PC-9 (cell line): ENCODE results near the gene PPP2R2C.

Experiments used
- EZH2 ChIP-seq: fragments of 200-600 bp; sonication (generic); IDR thresholded peaks from 2 replicates; pipeline ENCODE4 v1.8.0; 2017; ENCODE audit warnings: antibody characterized with exemption, low read depth
- TF ChIP-seq, protein P1 (sequence below): fragments of 200-600 bp; sonication (generic); conservative IDR thresholded peaks from 2 replicates; pipeline ENCODE4 v1.6.1; 2017; ENCODE audit warnings: mixed run types, antibody characterized with exemption, mild to moderate bottlenecking, moderate library complexity

DNA sequence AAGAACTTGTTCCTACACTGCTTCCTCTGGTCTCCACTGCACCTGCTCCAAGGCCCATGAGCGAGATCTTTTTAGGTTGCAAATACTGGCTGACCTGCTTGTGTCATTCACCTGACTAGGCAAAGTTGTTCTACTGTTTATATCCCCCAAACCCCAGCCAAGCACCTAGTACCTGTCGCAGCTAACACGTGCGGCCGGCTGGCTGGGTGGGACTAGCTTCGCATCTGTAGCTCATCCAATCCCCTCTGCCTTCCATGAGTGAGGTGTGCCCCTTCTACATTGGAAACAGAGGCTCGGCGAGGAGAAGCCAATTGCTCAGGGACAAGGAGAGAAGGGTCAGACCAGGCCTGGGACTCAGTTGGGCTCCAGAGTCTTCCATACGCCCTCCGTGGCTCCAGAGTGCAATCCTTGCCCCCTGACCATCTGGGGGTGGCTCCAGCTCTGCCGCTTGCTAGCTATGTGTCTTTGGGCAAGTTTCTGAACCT is 116.3 kb downstream of the PPP2R2C start:
- TF ChIP-seq, protein P1, sequence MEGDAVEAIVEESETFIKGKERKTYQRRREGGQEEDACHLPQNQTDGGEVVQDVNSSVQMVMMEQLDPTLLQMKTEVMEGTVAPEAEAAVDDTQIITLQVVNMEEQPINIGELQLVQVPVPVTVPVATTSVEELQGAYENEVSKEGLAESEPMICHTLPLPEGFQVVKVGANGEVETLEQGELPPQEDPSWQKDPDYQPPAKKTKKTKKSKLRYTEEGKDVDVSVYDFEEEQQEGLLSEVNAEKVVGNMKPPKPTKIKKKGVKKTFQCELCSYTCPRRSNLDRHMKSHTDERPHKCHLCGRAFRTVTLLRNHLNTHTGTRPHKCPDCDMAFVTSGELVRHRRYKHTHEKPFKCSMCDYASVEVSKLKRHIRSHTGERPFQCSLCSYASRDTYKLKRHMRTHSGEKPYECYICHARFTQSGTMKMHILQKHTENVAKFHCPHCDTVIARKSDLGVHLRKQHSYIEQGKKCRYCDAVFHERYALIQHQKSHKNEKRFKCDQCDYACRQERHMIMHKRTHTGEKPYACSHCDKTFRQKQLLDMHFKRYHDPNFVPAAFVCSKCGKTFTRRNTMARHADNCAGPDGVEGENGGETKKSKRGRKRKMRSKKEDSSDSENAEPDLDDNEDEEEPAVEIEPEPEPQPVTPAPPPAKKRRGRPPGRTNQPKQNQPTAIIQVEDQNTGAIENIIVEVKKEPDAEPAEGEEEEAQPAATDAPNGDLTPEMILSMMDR, result no peak
- TF ChIP-seq EZH2, result no peak
